ENCODE data around the gene FAM174C. TPM values are rescaled to one million over a fixed set of nuclear protein-coding genes. Genes with fewer than 3 reads are reported as not detected.

The FAM174C gene
- total and polyA plus RNA-seq, 10 donors = 35.8 to 134 (median 46.6) TPM

- Histone ChIP-seq H3K27ac (peak overlapping the region in 2 of 8 donors; percentile 31 to 69), H3K36me3 (peaks cover 0 to 7% (median 0%) of the 10 kb centered on the region in 6 donors), H3K4me3 (peak overlapping the region in 7 of 8 donors; percentile 7 to 71 (median 42)), H3K27me3 (replicated peaks in 1 of 7) (peaks cover 0 to 51% (median 18%) of the 10 kb centered on the region in 7 donors), H3K4me1 (peaks cover 32 to 77% (median 60%) of the 10 kb centered on the region in 6 donors), H3K9me3 (no peaks in the 10 kb centered on the region)
- TF ChIP-seq, protein P1, sequence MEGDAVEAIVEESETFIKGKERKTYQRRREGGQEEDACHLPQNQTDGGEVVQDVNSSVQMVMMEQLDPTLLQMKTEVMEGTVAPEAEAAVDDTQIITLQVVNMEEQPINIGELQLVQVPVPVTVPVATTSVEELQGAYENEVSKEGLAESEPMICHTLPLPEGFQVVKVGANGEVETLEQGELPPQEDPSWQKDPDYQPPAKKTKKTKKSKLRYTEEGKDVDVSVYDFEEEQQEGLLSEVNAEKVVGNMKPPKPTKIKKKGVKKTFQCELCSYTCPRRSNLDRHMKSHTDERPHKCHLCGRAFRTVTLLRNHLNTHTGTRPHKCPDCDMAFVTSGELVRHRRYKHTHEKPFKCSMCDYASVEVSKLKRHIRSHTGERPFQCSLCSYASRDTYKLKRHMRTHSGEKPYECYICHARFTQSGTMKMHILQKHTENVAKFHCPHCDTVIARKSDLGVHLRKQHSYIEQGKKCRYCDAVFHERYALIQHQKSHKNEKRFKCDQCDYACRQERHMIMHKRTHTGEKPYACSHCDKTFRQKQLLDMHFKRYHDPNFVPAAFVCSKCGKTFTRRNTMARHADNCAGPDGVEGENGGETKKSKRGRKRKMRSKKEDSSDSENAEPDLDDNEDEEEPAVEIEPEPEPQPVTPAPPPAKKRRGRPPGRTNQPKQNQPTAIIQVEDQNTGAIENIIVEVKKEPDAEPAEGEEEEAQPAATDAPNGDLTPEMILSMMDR (IDR thresholded peaks at IDR 0.05 in 8 of 11, conservative IDR thresholded peaks at IDR 0.05 in 3 of 11) = no peak
- TF ChIP-seq POLR2AphosphoS5 (IDR thresholded peaks at IDR 0.05) = peak in 1 of 3 donors; percentile 12
- intact Hi-C loops (cut with DNase I; ENCODE audit: low total_unique reads) = no loop called here
- 56 to 67% (median 61%) methylated on average over 30 to 34 of the region's 34 CpGs for WGBS, 5 donors
- no peak for DNase-seq
Observed at GRCh38 chr19:1238369-1239303, 36.7 kb upstream of the FAM174C start.

- DNase-seq = no peak
- intact Hi-C loops (cut with DNase I; ENCODE audit: low total_unique reads) = no loop called here
- Histone ChIP-seq H3K4me3 (peak overlapping the region in 1 of 8 donors; percentile 97), H3K36me3 (peaks cover 0 to 15% (median 0%) of the 10 kb centered on the region in 6 donors), H3K27me3 (replicated peaks in 1 of 7) (peaks cover 0 to 51% (median 18%) of the 10 kb centered on the region in 7 donors), H3K4me1 (peaks cover 38 to 79% (median 65%) of the 10 kb centered on the region in 6 donors), H3K9me3 (no peaks in the 10 kb centered on the region), H3K27ac (peak overlapping the region in 5 of 8 donors; percentile 61 to 100 (median 69))
- TF ChIP-seq POLR2A (IDR thresholded peaks at IDR 0.05) (no peak), POLR2AphosphoS5 (IDR thresholded peaks at IDR 0.05) (no peak)
- TF ChIP-seq, protein P1 (IDR thresholded peaks at IDR 0.05 in 8 of 11, conservative IDR thresholded peaks at IDR 0.05 in 3 of 11) = no peak
- 62 to 84% (median 73%) methylated on average over 10 to 11 of the region's 11 CpGs for WGBS, 5 donors
Observed at GRCh38 chr19:1239420-1239795, 35.9 kb upstream of the FAM174C start.

- TF ChIP-seq POLR2A (IDR thresholded peaks at IDR 0.05) (no peak), POLR2AphosphoS5 (IDR thresholded peaks at IDR 0.05) (peak in 2 of 3 donors; percentile 64)
- TF ChIP-seq, protein P1 (IDR thresholded peaks at IDR 0.05 in 8 of 11, conservative IDR thresholded peaks at IDR 0.05 in 3 of 11) = peak; percentile 48 to 99 (median 93)
- WGBS, 5 donors = 2 to 15% (median 13%) methylated on average over 41 to 84 of the region's 84 CpGs
- peak; percentile 95 for DNase-seq
- H3K4me1 ChIP-seq = peaks cover 45 to 85% (median 72%) of the 10 kb centered on the region in 6 donors
- peak overlapping the region in 7 of 8 donors; percentile 8 to 97 (median 62) for H3K4me3 ChIP-seq
- intact Hi-C loops (cut with DNase I; ENCODE audit: low total_unique reads) = no loop called here
- H3K36me3 ChIP-seq = peaks cover 0 to 15% (median 0%) of the 10 kb centered on the region in 6 donors
- H3K27ac ChIP-seq = peak overlapping the region in 7 of 8 donors; percentile 55 to 100 (median 66)
- no peaks in the 10 kb centered on the region for H3K9me3 ChIP-seq
- peaks cover 0 to 51% (median 18%) of the 10 kb centered on the region in 7 donors for H3K27me3 ChIP-seq (replicated peaks in 1 of 7)
Observed at GRCh38 chr19:1239796-1240737, 35.3 kb upstream of the FAM174C start.

Measured in spleen (tissue), 11 donors.